Kidney (tissue), 14 donors: ENCODE data around the gene PHLDB2. TPM values are rescaled to one million over a fixed set of nuclear protein-coding genes. Genes with fewer than 3 reads are reported as not detected.

Experiments used
- DNase-seq, 5 donors: peaks; one replicate each; pipeline ENCODE4 v3.0.0-alpha.2; 2013 to 2020
- FAIRE-seq: peaks from 2 replicates; lab custom pipeline; 2012; peaks lifted over from hg19 to GRCh38; lab: Jason Lieb, UNC
- H3K27ac ChIP-seq, 2 donors: one replicate each; pipeline ENCODE4 v1.7.0; 2013; ENCODE audit warnings: low read depth in 2 of 2, low read length in 2 of 2, inconsistent platforms in 1 of 2
- H3K27me3 ChIP-seq: one replicate; pipeline ENCODE4 v1.7.1; 2013; ENCODE audit warnings: low read length, inconsistent platforms; ENCODE audit not compliant: control insufficient read depth, insufficient read depth
- H3K36me3 ChIP-seq, 3 donors: one replicate each; pipeline versions ENCODE4 v1.7.0 to v1.7.1; 2013; ENCODE audit warnings: low read length in 3 of 3, control low read depth in 1 of 3, inconsistent platforms in 1 of 3; ENCODE audit not compliant: insufficient read depth in 3 of 3, control insufficient read depth in 2 of 3
- H3K4me1 ChIP-seq, 3 donors: one replicate each; pipeline versions ENCODE4 v1.7.0 to v1.7.1; 2013; ENCODE audit warnings: low read length in 3 of 3, inconsistent platforms in 1 of 3, low read depth in 1 of 3; ENCODE audit not compliant: control insufficient read depth in 2 of 3, insufficient read depth in 2 of 3
- H3K4me3 ChIP-seq, 3 donors: one replicate each; pipeline versions ENCODE4 v1.7.0 to v1.8.1; 2013; ENCODE audit warnings: low read length in 3 of 3, control low read depth in 1 of 3, inconsistent platforms in 1 of 3
- H3K9ac ChIP-seq, 3 donors: one replicate each; pipeline versions ENCODE4 v1.7.0 to v1.7.1; 2013; ENCODE audit warnings: low read length in 3 of 3, control low read depth in 1 of 3, inconsistent platforms in 1 of 3
- H3K9me3 ChIP-seq, 3 donors: one replicate each; pipeline versions ENCODE4 v1.7.0 to v1.7.1; 2013; ENCODE audit warnings: low read length in 3 of 3, control low read depth in 1 of 3, inconsistent platforms in 1 of 3; ENCODE audit not compliant: control insufficient read depth in 2 of 3, insufficient read depth in 1 of 3
- intact Hi-C: fragments of 100-400 bp; cut with DNase I; formaldehyde crosslinking; loops from one replicate; pipeline ENCODE4 v1.11.1; 2022
- polyA plus RNA-seq: library from polyadenylated mRNA; stranded (reverse); fragments of 350-450 nt; fragmentation: Illumina TruSeq; extraction: RNeasy Lipid Tissue Mini Kit (QIAGEN cat#74804); gene quantifications from one replicate; pipeline ENCODE4 v1.2.3, GENCODE V29; 2014; ENCODE audit warnings: low read depth, low replicate concordance; ENCODE audit not compliant: insufficient read depth
- total RNA-seq: library from RNA; stranded (reverse); fragmentation: NEBNext Ultra II Directional; extraction: Animal tissue kit (Norgen Biotek cat#: 25700); gene quantifications from one replicate; pipeline ENCODE4 v1.2.1, GENCODE V29; 2021
- TF ChIP-seq, protein P1 (sequence below): IDR thresholded peaks from 3 replicates; pipeline ENCODE4 v1.5.1; 2012; ENCODE audit warnings: mild to moderate bottlenecking, moderate library complexity, borderline replicate concordance; ENCODE audit not compliant: insufficient read depth; ENCODE audit errors: extremely low read depth
- donor health status: control.
- donor health status: control.
- donor health status: control.
- donor health status: control.
- donor health status: control.
- donor health status: DM: yes; HTN: yes; CAD: no.
- donor health status: Normal renal cell carcinoma (clear cell type).

Gene PHLDB2
- total and polyA plus RNA-seq, 2 donors from 2014 or later: 28.0 to 85.6 TPM

DNA sequence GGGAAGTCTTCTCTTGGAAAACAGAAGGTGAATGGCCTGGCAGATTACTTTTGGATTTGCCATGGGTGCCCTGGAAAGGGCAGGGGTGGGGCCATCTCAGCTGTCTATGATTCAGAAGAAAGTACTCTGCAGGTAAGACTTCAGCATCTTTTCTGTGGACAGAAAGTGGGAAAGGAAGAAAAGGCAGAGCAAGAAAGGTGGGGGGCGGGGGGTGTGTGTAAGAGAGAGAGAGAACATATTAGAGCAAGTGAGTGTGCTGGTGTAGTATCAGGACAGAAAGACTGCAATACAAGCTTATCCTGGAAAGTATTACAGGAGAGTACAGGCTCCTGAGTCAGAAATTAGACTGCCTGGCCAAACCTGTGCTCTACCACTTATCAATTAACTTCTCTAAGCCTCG lies 145.1 kb downstream of the PHLDB2 start:
- FAIRE-seq: no peak
- Histone ChIP-seq H3K27me3 (no peaks in the 10 kb centered on the region), H3K4me3 (no peak overlapping the region), H3K9me3 (no peaks in the 10 kb centered on the region), H3K27ac (no peak overlapping the region), H3K9ac (no peak overlapping the region), H3K4me1 (peaks cover 0 to 18% (median 0%) of the 10 kb centered on the region in 3 donors), H3K36me3 (no peaks in the 10 kb centered on the region)
- no peak for DNase-seq
- TF ChIP-seq, protein P1, sequence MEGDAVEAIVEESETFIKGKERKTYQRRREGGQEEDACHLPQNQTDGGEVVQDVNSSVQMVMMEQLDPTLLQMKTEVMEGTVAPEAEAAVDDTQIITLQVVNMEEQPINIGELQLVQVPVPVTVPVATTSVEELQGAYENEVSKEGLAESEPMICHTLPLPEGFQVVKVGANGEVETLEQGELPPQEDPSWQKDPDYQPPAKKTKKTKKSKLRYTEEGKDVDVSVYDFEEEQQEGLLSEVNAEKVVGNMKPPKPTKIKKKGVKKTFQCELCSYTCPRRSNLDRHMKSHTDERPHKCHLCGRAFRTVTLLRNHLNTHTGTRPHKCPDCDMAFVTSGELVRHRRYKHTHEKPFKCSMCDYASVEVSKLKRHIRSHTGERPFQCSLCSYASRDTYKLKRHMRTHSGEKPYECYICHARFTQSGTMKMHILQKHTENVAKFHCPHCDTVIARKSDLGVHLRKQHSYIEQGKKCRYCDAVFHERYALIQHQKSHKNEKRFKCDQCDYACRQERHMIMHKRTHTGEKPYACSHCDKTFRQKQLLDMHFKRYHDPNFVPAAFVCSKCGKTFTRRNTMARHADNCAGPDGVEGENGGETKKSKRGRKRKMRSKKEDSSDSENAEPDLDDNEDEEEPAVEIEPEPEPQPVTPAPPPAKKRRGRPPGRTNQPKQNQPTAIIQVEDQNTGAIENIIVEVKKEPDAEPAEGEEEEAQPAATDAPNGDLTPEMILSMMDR: no peak
- intact Hi-C loops: no loop called here

DNA sequence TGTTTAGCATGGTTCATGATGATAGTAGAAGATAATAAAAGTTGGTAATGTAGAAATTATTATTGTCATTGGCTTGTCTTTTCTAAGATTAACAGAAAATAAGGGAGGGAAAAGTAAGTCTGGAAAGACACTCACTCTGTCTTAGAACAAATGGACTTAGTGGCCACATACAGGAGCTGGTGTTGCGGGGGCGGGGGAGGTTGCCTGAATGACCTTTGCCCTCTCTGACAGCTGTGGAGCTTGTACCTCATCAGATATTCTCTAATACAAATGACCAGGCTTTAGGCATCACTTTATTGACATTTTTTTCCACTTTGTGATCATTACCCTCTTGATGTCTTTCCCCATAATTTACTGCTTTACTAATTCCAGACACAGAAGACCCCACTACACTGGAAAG lies 145.6 kb downstream of the PHLDB2 start:
- no peak overlapping the region for H3K9ac ChIP-seq
- peaks cover 0 to 22% (median 0%) of the 10 kb centered on the region in 3 donors for H3K4me1 ChIP-seq
- no peaks in the 10 kb centered on the region for H3K36me3 ChIP-seq
- DNase-seq (no peak), FAIRE-seq (no peak)
- H3K9me3 ChIP-seq: no peaks in the 10 kb centered on the region
- intact Hi-C loops: no loop called here
- no peaks in the 10 kb centered on the region for H3K27me3 ChIP-seq
- H3K4me3 ChIP-seq: no peak overlapping the region
- TF ChIP-seq, protein P1: no peak
- no peak overlapping the region for H3K27ac ChIP-seq

DNA sequence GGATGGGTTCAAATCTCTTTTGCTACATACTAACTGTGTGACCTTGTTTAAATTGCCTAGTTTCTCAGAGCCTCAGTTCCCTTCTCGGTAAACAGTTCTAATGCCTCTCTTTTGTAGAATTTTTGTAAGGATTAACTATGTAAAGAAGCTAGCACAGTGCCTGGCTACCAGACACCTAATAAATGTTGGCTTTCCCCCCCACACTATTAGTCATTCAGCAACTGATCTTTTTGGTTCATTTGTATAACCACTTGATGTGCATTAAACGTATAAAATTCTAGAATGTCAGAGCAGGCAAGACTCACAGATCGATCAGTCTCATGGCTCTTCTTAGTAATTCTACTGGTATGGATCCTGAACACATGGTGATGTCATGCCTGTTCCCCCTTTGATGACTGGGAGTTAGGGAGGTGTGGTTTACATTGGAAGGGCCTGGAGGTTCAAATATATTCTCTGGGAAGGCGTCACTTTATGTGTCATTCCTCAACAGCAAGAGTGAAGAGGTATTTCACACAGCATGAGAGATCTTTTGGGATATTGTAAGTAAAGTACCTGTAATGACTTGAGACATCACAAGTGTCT lies 146.1 kb downstream of the PHLDB2 start:
- no peaks in the 10 kb centered on the region for H3K36me3 ChIP-seq
- H3K9me3 ChIP-seq: no peaks in the 10 kb centered on the region
- H3K4me3 ChIP-seq: no peak overlapping the region
- H3K27ac ChIP-seq: no peak overlapping the region
- TF ChIP-seq, protein P1: no peak
- peaks cover 0 to 22% (median 0%) of the 10 kb centered on the region in 3 donors for H3K4me1 ChIP-seq
- intact Hi-C loops: no loop called here
- no peaks in the 10 kb centered on the region for H3K27me3 ChIP-seq
- FAIRE-seq (no peak), DNase-seq (no peak)
- H3K9ac ChIP-seq: no peak overlapping the region

DNA sequence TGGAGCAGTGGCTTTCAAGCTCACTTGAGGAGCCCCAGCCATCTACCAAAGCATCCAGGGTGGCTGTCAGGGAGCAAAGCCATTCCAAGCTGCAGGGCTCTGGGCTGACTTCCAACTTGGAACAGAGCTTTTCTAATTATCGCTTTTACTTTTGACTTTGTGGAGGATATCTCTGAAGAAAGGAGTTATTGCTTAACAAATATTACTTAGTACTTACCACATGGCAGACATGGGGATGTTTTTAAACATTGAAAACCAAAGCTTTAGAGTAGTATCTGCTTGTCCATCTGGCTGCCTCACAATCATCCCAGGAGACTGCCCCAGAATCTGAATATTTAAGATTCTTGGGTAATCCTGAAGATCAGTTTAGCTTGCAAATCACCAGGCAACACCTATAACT lies 148.6 kb downstream of the PHLDB2 start:
- intact Hi-C loops: no loop called here
- H3K27me3 ChIP-seq: no peaks in the 10 kb centered on the region
- TF ChIP-seq, protein P1: no peak
- H3K4me3 ChIP-seq: no peak overlapping the region
- H3K9ac ChIP-seq: no peak overlapping the region
- DNase-seq: peak in 1 of 5 donors; percentile 33
- H3K36me3 ChIP-seq: no peaks in the 10 kb centered on the region
- H3K27ac ChIP-seq: no peak overlapping the region
- H3K4me1 ChIP-seq: peaks cover 0 to 41% (median 13%) of the 10 kb centered on the region in 3 donors
- H3K9me3 ChIP-seq: no peaks in the 10 kb centered on the region
- FAIRE-seq: no peak
